ENCODE data around the gene MED13L.
"Not testable (repeated sequence)": the region's sequence is repeated elsewhere in the genome, so short reads cannot be mapped to it uniquely, and the experiment has no call there.

MED13L gene

GRCh38 chr12:116238149-116238548, 39.3 kb downstream of the MED13L start:
- H3K4me3 ChIP-seq (ENCODE audit: low read length), result no peak overlapping the region
- TF ChIP-seq CTCF (conservative IDR thresholded peaks at IDR 0.05; ENCODE audit: low read length), result no peak
- DNase-seq (ENCODE audit: low read depth), result no peak

GRCh38 chr12:116236976-116237375, 40.5 kb downstream of the MED13L start:
- DNase-seq (ENCODE audit: low read depth), result no peak
- H3K4me3 ChIP-seq (ENCODE audit: low read length), result no peak overlapping the region
- TF ChIP-seq CTCF (conservative IDR thresholded peaks at IDR 0.05; ENCODE audit: low read length), result no peak

DNA sequence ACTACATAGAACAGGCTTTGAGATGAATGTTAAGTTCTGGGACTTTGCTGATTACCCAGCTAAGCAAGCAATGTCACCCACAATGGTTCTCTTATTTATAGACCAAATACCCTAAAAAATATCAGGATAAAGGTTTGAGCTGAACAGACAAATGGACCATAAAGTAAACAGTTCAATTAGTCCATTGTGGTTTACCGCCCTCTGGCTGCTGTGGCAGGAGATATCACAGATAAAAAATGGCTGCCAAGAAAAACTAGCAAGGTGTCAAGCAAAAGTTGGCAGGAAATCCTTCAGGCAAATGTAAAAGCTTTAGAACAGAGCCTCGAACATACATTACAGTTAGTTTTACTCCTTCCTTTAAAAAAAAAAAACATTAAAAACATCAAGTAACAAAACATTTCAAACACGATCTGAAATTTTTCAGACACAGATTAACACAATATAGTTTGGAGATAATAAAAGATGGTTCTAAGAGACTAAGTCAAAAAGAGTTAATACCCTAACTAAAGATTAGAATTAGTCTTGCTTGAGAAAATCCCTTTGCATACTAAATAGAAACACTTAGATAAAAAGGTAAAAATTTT, 41.3 kb downstream of the MED13L start:
- peak; percentile 68 for TF ChIP-seq CTCF (conservative IDR thresholded peaks at IDR 0.05; ENCODE audit: low read length)
- H3K4me3 ChIP-seq (ENCODE audit: low read length), result no peak overlapping the region
- DNase-seq (ENCODE audit: low read depth), result peak; percentile 48

DNA sequence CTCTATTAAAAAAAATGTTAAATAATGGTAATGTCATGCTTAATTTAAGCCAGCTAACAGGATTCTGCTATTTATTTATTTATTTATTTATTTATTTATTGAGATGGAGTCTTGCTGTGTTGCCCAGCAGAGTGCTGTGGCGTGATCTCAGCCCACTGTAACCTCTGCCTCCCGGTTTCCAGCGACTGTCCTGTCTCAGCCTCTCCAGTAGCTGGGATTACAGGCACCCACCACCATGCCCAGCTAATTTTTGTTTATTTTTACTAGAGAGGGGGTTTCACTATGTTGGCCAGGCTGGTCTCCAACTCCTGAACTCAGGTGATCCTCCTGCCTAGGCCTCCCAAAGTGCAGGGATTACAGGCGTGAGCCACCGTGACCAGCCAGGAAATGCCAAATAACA, 43.3 kb downstream of the MED13L start:
- not testable (repeated sequence) for H3K4me3 ChIP-seq (ENCODE audit: low read length); DNase-seq (ENCODE audit: low read depth)

DNA sequence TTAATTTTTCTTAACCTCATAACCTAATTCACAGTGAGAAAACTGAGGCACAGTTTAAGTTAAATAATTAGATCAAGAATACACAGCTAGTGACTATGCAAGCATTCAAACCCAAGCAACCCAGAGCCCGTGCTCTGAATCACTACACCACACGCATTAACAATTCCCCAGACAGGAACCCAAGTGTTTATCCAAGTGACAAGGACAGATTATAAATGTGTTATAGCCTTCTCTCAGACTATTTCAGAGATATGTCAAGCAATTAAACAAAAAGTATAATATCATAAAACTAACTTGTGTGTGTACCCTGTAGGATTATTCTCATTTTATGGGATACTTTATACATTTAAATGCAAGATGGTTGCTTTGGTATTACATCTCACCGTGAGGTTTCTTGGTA, 43.8 kb downstream of the MED13L start:
- no peak for DNase-seq (ENCODE audit: low read depth)
- no peak overlapping the region for H3K4me3 ChIP-seq (ENCODE audit: low read length)
- no peak for TF ChIP-seq CTCF (conservative IDR thresholded peaks at IDR 0.05; ENCODE audit: low read length)

GRCh38 chr12:116227811-116228210, 49.7 kb downstream of the MED13L start:
- no peak for DNase-seq (ENCODE audit: low read depth)
- TF ChIP-seq CTCF (conservative IDR thresholded peaks at IDR 0.05; ENCODE audit: low read length), result no peak
- no peak overlapping the region for H3K4me3 ChIP-seq (ENCODE audit: low read length)

- no peak overlapping the region for H3K4me3 ChIP-seq (ENCODE audit: low read length)
- DNase-seq (ENCODE audit: low read depth), result no peak
- no peak for TF ChIP-seq CTCF (conservative IDR thresholded peaks at IDR 0.05; ENCODE audit: low read length)
Observed at GRCh38 chr12:116226026-116226425, 51.5 kb downstream of the MED13L start.

DNA sequence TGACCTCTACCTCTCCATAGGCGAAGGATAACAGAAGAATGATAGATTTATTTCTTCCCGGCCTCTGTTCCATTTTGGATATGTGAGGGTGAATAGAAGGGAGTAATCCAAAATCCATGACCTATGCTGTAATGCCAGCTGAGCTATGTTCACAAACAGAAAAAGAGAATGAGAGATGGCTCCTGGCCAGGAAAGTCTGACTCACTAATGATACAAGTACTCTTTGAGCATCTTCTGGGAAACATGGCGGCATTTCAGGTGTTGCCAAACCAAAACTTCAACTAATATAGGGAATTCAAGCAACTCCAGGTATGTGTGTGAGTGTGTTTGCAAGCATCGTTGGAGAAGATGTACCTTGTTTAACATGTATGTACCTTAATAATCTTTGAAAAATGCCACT, 55.1 kb downstream of the MED13L start:
- peak; percentile 74 for DNase-seq (ENCODE audit: low read depth)
- no peak overlapping the region for H3K4me3 ChIP-seq (ENCODE audit: low read length)
- TF ChIP-seq CTCF (conservative IDR thresholded peaks at IDR 0.05; ENCODE audit: low read length), result no peak
